CD4-positive, alpha-beta T cell treated with Interleukin-15 for 1 hour (primary cell): ENCODE data around the gene MAP1A.

ENCODE experiments used
- DNase-seq: peaks from one replicate; pipeline ENCODE4 v3.0.0-alpha.2; 2020

MAP1A gene

DNA sequence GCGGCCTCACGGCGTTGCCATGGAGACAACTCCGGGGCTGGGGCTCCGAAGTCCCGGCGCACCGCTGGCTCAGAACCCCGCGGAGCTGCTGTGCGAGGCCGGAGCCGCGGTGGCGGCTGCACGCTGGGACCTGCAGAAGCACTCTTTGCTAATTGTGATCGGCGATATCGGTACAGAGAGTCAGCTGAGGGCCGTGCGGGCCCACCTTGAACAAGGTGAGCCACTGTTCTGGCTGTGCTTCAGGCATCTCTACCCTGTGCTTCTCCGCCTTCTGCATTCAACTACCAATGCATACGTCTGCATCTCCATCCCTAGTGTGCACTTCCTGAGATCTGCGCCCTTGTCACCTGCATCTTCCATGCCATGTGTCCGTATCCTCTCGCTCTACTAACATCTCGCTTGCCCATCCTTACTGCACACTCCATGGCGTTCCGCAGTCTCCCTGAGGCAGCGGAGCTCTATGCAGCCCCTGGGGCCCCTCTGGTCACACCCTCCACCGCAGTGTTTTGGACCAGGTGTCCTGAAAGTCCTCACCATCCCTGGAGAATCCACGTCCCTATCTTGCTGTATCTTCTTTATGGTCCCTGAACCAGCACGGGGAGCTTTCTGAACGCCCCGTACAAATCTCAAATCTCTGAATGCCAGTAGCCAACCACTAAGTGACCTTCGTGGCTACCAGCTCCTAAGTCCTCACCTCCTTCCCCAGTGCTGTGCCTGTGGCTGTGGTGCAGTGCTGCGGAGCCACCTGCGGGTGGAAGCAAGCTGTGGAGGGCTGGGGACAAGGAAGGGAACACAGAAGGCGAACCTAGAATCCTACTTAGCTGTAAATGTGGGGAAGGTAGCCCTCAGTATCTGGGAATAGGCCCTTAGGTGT is 6.2 kb upstream of the MAP1A start:
- no peak for DNase-seq

DNA sequence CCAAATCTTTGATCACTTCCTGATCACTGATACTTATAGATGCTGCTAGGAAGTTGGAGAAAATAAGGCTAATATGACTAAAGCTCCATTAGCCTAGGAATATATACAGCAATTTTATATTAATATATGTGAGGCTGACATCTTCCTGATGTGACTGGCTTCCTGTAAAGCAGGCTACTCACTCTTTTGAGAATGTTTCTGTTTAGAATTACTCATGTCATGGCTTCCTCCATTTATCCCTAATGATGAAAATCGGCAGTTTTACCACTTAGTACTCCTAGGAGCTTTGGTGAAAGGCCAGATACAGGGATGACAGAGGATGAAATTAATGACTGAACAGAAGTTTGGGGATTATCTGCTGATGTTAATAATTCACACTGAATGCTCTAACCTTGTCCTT is 3.9 kb upstream of the MAP1A start:
- no peak for DNase-seq

DNA sequence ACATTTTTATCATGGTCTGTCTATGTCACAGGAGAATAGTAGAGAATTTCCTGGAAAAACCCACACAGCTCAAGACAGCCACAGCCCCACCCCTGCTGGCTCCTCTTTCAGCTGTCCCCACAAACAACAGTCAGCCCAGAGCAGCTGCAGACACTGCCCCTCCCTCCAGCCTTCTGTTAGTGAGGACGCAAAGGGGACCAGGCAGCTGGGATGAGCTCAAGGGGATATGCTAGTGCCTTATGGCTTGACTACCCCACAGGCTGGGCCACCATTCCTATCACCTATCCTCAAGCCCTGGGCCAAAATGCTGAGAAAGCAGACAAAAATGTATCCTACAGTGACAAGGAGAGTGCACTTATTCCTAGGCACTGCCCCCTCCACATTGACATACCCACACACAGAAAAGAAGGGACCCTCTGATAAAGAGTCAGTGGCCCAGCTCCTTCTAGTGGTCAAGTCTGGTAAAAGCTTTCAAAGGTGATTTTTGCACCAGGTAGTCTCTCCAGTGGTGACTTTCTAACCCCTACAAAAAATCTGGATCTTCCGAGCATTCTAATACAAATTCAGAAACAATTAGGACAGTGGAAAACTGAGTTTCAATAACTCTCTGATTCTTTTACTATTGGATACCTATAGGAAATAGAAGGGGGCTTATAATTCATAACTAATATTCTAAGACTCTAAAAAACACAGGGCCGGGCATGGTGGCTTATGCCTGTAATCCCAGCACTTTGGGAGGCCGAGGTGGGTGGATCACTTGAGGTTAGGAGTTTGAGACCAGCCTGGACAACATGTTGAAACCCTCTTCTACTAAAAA is 3.0 kb upstream of the MAP1A start:
- peak; percentile 30 for DNase-seq

DNA sequence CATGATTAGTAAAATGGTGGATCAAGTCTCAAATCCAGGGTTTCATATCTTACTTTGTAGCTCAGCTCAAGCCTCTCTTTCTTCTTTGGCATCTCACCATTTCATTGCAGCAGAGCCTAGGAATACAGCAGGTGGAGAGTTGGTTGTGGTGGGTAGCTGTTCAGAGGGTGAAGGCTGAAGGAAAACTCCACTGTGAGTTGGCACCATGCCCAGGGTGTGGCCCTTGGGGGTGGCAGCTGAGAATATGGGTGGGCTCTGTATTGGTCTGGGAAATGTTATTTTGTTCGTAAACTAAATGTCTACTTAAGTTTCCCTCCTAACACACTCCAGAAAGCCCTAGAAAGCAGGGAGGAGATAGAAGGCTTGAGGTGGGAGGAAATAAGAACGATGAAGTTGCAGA is 1.7 kb upstream of the MAP1A start:
- DNase-seq = no peak

DNA sequence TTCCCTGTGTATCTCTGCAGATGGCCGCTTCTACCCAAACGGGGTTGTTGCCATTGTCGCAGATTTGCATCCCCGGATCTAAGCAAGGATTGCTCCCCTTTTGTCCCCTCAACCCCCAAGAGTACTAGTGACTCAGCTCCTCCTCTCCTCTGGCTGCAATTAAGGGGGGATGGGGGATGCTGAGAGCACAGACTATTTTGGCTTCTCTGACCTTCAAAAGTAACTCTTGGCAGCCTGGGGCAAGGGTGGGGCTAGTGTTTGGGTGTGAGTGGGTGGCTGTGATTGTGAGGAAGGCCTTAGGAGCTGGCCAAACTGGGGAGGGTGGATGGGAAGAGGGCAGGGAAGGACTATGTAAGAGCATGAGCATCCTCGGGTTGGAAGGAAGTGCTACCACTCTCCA is 1.2 kb upstream of the MAP1A start:
- no peak for DNase-seq

DNA sequence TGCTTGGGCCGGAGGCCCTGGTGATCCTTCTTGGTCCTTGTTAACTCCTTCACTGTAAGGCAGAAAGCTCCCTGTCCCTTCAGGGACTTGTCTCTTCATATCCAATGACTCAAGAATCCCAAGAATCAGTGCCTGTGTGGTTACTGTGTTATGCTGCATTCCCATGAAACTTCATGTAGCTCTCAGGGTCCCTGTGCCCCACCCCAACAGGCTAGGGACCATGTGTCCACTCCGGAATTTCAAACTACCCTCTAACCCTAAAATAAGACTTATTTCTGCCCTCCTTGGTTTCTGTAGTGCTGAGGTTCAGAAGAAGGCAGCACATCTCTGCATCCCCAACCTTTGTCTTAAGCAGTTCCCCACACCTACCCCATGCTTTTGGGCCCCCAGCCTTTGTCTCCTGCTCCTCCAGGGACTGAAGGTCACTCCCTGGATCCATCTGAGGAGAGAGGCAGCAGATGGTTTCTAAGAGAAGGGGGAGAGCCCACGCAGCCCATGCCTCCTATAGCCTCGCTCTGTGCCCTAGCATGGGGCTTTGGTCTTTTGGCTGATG is 531 bp upstream of the MAP1A start:
- DNase-seq = no peak

DNA sequence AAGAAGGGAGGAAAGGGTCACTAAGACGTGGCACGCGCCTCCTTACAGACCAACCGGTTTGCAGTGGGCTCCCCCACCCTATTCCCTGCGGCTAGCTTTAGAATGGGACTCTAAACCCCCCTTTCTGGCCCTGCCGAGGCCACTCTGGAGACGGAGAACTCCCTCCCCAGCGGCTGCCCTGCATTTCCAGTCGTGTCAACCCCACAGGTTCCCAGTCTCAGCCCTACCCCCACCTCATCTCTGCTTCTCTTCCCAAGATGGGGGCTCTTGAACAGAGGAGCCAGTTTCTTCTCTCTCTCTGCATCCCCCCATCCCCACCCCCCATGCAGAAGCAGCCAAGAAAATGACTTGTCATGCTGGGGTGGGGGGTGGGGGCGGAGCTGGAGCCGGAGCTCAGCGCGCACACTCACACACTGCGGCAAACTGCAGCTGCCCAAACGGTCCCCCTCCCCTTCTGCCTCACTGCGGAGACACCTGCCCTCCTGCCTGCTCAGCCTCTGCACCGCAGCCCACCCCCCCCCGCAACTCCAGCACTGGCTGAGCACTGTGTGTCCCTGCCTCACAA is 871 bp downstream of the MAP1A start:
- DNase-seq = no peak

DNA sequence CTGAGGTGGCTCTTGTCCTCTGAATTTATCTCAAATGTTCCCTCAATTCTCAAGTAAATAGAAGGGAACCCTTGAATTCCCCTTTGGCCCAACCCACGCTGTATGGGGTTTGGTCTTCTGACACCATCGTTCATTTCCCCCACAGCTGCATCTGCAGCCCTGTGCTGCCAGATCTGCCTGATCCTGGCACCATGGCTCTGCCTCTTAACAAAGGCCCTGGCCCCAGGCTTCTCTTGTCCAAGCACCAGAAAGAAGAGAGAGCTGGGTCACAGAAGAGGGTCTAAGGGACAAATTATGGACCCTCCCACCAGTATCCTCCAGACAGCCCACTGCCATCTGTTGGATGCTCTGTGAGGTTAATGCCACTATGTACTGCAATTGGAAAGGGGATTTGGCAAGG is 1.8 kb downstream of the MAP1A start:
- no peak for DNase-seq

DNA sequence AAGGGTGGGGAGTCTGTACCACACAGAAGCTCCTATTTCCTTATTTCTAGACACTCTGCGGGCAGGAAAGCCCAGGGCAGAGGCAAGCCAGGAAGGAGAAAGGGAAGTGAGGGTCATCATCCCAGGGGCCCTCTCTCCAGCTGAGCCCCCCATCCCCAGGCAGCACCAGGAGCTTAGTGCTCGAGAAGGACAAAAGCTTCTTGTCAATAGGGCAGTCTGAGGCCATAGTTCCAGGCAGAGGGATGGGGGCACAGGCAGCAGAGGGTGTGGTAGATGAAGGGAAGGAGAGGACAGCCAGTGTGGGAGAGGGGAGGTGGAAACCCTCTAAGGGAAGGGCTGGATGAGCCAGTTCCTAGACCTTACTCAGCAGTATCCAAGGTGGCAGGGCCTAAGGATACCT is 2.7 kb downstream of the MAP1A start:
- DNase-seq = no peak

DNA sequence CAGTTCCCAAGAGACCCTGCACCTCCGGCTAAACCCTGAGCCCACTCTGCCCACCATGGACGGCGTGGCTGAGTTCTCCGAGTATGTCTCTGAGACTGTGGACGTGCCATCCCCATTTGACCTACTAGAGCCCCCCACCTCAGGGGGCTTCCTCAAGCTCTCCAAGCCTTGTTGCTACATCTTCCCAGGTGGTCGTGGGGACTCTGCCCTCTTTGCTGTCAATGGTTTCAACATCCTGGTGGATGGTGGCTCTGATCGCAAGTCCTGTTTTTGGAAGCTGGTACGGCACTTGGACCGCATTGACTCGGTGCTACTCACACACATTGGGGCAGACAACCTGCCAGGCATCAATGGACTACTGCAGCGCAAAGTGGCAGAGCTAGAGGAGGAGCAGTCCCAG is 4.0 kb downstream of the MAP1A start:
- DNase-seq = no peak

DNA sequence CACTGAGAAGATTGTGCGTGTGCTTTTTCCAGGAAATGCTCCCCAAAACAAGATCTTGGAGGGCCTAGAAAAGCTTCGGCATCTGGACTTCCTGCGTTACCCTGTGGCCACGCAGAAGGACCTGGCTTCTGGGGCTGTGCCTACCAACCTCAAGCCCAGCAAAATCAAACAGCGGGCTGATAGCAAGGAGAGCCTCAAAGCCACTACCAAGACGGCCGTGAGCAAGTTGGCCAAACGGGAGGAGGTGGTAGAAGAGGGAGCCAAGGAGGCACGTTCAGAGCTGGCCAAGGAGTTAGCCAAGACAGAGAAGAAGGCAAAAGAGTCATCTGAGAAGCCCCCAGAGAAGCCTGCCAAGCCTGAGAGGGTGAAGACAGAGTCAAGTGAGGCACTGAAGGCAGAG is 4.8 kb downstream of the MAP1A start:
- DNase-seq = no peak

DNA sequence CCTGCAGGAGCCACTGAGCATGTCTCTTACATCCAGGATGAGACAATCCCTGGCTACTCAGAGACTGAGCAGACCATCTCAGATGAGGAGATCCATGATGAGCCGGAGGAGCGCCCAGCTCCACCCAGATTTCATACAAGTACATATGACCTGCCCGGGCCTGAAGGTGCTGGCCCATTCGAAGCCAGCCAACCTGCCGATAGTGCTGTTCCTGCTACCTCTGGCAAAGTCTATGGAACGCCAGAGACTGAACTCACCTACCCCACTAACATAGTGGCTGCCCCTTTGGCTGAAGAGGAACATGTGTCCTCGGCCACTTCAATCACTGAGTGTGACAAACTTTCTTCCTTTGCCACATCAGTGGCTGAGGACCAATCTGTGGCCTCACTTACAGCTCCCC is 6.2 kb downstream of the MAP1A start:
- no peak for DNase-seq

DNA sequence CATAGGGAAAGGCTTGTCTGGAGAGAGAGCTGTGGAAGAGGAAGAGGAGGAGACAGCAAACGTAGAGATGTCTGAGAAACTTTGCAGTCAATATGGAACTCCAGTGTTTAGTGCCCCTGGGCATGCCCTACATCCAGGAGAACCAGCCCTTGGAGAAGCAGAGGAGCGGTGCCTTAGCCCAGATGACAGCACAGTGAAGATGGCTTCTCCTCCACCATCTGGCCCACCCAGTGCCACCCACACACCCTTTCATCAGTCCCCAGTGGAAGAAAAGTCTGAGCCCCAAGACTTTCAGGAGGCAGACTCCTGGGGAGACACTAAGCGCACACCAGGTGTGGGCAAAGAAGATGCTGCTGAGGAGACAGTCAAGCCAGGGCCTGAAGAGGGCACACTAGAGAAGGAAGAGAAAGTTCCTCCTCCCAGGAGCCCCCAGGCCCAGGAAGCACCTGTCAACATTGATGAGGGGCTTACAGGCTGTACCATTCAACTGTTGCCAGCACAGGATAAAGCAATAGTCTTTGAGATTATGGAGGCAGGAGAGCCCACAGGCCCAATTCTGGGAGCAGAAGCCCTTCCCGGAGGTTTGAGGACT is 6.9 kb downstream of the MAP1A start:
- DNase-seq = no peak

DNA sequence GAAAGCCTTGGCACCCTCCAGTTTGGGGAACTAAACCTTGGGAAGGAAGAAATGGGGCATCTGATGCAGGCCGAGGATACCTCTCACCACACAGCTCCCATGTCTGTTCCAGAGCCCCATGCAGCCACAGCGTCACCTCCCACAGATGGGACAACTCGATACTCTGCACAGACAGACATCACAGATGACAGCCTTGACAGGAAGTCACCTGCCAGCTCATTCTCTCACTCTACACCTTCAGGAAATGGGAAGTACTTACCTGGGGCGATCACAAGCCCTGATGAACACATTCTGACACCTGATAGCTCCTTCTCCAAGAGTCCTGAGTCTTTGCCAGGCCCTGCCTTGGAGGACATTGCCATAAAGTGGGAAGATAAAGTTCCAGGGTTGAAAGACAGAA is 7.7 kb downstream of the MAP1A start:
- no peak for DNase-seq

DNA sequence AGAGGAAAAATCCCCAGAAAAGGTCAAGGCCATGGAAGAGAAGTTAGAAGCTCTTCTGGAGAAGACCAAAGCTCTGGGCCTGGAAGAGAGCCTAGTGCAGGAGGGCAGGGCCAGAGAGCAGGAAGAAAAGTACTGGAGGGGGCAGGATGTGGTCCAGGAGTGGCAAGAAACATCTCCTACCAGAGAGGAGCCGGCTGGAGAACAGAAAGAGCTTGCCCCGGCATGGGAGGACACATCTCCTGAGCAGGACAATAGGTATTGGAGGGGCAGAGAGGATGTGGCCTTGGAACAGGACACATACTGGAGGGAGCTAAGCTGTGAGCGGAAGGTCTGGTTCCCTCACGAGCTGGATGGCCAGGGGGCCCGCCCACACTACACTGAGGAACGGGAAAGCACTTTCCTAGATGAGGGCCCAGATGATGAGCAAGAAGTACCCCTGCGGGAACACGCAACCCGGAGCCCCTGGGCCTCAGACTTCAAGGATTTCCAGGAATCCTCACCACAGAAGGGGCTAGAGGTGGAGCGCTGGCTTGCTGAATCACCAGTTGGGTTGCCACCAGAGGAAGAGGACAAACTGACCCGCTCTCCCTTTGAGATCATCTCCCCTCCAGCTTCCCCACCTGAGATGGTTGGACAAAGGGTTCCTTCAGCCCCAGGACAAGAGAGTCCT is 9.0 kb downstream of the MAP1A start:
- DNase-seq = no peak

DNA sequence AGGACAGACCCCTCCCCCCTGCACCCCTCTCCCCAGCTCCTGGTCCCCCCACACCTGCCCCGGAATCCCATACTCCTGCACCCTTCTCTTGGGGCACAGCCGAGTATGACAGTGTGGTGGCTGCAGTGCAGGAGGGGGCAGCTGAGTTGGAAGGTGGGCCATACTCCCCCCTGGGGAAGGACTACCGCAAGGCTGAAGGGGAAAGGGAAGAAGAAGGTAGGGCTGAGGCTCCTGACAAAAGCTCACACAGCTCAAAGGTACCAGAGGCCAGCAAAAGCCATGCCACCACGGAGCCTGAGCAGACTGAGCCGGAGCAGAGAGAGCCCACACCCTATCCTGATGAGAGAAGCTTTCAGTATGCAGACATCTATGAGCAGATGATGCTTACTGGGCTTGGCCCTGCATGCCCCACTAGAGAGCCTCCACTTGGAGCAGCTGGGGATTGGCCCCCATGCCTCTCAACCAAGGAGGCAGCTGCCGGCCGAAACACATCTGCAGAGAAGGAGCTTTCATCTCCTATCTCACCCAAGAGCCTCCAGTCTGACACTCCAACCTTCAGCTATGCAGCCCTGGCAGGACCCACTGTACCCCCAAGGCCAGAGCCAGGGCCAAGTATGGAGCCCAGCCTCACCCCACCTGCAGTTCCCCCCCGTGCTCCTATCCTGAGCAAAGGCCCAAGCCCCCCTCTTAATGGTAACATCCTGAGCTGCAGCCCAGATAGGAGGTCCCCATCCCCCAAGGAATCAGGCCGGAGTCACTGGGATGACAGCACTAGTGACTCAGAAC is 9.8 kb downstream of the MAP1A start:
- no peak for DNase-seq

DNA sequence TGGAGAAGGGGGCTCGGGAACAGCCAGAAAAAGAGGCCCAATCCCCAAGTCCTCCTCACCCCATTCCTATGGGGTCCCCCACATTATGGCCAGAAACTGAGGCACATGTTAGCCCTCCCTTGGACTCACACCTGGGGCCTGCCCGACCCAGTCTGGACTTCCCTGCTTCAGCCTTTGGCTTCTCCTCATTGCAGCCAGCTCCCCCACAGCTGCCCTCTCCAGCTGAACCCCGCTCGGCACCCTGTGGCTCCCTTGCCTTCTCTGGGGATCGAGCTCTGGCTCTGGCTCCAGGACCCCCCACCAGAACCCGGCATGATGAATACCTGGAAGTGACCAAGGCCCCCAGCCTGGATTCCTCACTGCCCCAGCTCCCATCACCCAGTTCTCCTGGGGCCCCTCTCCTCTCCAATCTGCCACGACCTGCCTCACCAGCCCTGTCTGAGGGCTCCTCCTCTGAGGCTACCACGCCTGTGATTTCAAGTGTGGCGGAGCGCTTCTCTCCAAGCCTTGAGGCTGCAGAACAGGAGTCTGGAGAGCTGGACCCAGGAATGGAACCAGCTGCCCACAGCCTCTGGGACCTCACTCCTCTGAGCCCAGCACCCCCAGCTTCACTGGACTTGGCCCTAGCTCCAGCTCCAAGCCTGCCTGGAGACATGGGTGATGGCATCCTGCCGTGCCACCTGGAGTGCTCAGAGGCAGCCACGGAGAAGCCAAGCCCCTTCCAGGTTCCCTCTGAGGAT is 10.6 kb downstream of the MAP1A start:
- DNase-seq = no peak

DNA sequence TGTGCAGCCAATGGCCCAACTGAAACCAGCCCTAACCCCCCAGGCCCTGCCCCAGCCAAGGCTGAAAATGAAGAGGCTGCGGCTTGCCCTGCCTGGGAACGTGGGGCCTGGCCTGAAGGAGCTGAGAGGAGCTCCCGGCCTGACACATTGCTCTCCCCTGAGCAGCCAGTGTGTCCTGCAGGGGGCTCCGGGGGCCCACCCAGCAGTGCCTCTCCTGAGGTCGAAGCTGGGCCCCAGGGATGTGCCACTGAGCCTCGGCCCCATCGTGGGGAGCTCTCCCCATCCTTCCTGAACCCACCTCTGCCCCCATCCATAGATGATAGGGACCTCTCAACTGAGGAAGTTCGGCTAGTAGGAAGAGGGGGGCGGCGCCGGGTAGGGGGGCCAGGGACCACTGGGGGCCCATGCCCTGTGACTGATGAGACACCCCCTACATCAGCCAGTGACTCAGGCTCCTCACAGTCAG is 11.2 kb downstream of the MAP1A start:
- DNase-seq = no peak

DNA sequence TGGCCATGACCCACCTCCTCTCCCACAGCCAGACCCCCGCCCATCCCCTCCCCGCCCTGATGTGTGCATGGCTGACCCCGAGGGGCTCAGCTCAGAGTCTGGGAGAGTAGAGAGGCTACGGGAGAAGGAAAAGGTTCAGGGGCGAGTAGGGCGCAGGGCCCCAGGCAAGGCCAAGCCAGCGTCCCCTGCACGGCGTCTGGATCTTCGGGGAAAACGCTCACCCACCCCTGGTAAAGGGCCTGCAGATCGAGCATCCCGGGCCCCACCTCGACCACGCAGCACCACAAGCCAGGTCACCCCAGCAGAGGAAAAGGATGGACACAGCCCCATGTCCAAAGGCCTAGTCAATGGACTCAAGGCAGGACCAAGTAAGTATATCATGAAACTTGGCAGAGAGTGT is 11.7 kb downstream of the MAP1A start:
- no peak for DNase-seq

DNA sequence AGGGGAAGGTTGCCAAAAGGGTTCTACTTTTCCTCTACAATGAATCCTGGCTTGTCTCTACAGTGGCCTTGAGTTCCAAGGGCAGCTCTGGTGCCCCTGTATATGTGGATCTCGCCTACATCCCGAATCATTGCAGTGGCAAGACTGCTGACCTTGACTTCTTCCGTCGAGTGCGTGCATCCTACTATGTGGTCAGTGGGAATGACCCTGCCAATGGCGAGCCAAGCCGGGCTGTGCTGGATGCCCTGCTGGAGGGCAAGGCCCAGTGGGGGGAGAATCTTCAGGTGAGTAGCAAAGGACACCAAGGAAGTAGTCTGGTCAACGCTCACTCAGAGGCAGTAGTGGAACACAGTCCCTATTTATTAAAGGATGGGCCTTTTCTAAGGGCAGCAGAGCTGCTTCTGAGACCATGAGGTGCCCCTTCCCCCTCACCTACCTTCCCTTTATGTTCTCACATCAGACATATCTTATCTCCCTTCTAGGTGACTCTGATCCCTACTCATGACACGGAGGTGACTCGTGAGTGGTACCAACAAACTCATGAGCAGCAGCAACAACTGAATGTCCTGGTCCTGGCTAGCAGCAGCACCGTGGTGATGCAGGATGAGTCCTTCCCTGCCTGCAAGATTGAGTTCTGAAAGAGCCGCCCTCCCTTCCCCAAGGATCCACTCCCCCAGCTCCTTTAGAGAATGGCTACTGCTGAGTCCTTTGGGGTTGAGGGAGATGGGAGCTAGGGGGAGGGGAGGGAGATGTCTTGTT is 12.4 kb downstream of the MAP1A start:
- DNase-seq = no peak
